SU-DHL-6 (cell line): ENCODE measurements around the gene SUPT6H.

Experiments used
- H2AFZ ChIP-seq: fragments of 200-600 bp; sonication (generic); 2 replicates; pipeline ENCODE4 v1.6.1; 2014; ENCODE audit warnings: low read depth, mild to moderate bottlenecking, moderate library complexity, mixed read lengths, antibody characterized with exemption, low read length; ENCODE audit not compliant: severe bottlenecking
- H3F3A ChIP-seq: fragments of 200-600 bp; shearing (Covaris generic); 2 replicates; pipeline ENCODE4 v1.6.0; 2016; ENCODE audit warnings: antibody characterized with exemption, mild to moderate bottlenecking; ENCODE audit not compliant: insufficient read depth
- H3K27ac ChIP-seq: fragments of 200-600 bp; sonication (generic); 2 replicates; pipeline ENCODE4 v1.5.1; 2016; ENCODE audit warnings: low read depth, mild to moderate bottlenecking, low read length, moderate library complexity, mixed read lengths
- H3K27me3 ChIP-seq: fragments of 200-600 bp; sonication (generic), shearing (Covaris generic); 2 replicates; pipeline ENCODE4 v1.6.0; 2014; ENCODE audit warnings: mild to moderate bottlenecking, low read length
- H3K36me3 ChIP-seq: fragments of 200-600 bp; sonication (generic); 2 replicates; pipeline ENCODE4 v1.6.1; 2014; ENCODE audit warnings: mild to moderate bottlenecking, low read length, mixed read lengths
- H3K4me2 ChIP-seq: fragments of 300-600, 200-600 bp; shearing (Covaris generic), sonication (generic); 2 replicates; pipeline ENCODE4 v1.6.0; 2014; ENCODE audit warnings: low read length, low read depth, mild to moderate bottlenecking; ENCODE audit not compliant: poor library complexity, severe bottlenecking
- H3K4me3 ChIP-seq: fragments of 200-600 bp; sonication (generic); 2 replicates; pipeline ENCODE4 v1.5.1; 2014; ENCODE audit warnings: antibody characterized with exemption, low read length, mild to moderate bottlenecking, mixed read lengths; ENCODE audit not compliant: insufficient read depth, poor library complexity, severe bottlenecking
- H3K79me2 ChIP-seq: fragments of 200-600 bp; sonication (generic); 2 replicates; pipeline ENCODE4 v1.6.1; 2014; ENCODE audit warnings: mild to moderate bottlenecking, low read length, moderate library complexity; ENCODE audit not compliant: insufficient read depth
- H3K9ac ChIP-seq: fragments of 200-600 bp; sonication (generic); 2 replicates; pipeline ENCODE4 v1.7.0; 2014; ENCODE audit warnings: mild to moderate bottlenecking, low read length
- H3K9me2 ChIP-seq: fragments of 200-600 bp; sonication (generic); replicated peaks from 2 replicates; pipeline ENCODE4 v1.6.1; 2014; ENCODE audit warnings: low read length; ENCODE audit not compliant: insufficient read depth
- H3K9me3 ChIP-seq: fragments of 200-600 bp; sonication (generic); 2 replicates; pipeline ENCODE4 v1.6.1; 2014; ENCODE audit warnings: low read length, mixed read lengths; ENCODE audit not compliant: insufficient read depth
- H4K20me1 ChIP-seq: fragments of 200-600 bp; sonication (generic); 2 replicates; pipeline ENCODE4 v1.6.1; 2014; ENCODE audit warnings: low read depth, mild to moderate bottlenecking, antibody characterized with exemption, low read length, moderate library complexity, mixed read lengths
- CTCF ChIP-seq: fragments of 200-600 bp; sonication (generic); IDR thresholded peaks from one replicate; pipeline ENCODE4 v1.5.1; 2017; ENCODE audit warnings: antibody characterized with exemption, mild to moderate bottlenecking, low read length, moderate library complexity; ENCODE audit not compliant: insufficient read depth, poor library complexity, severe bottlenecking
- EZH2phosphoT487 ChIP-seq: fragments of 200-600 bp; sonication (generic), shearing (Covaris generic); conservative IDR thresholded peaks from 2 replicates; pipeline ENCODE4 v1.6.1; 2018; ENCODE audit warnings: mild to moderate bottlenecking, antibody characterized with exemption, low read length, moderate library complexity, mixed read lengths

The SUPT6H gene

GRCh38 chr17:28712032-28712704 is 50.2 kb downstream of the SUPT6H start:
- Histone ChIP-seq H3K27ac (peak overlapping the region; percentile 47; the same call in 1 of the 2 replicates), H3K9ac (peak overlapping the region; percentile 69), H3K4me3 (peak overlapping the region; percentile 70), H3K9me2 (no peaks in the 10 kb centered on the region), H2AFZ (peak overlapping the region; percentile 88), H4K20me1 (no peaks in the 10 kb centered on the region), H3F3A (peaks cover 9% of the 10 kb centered on the region), H3K79me2 (no peaks in the 10 kb centered on the region), H3K4me2 (peak overlapping the region; percentile 90), H3K27me3 (no peaks in the 10 kb centered on the region), H3K9me3 (no peaks in the 10 kb centered on the region), H3K36me3 (no peaks in the 10 kb centered on the region)
- TF ChIP-seq EZH2phosphoT487, result no peak
- no peak for TF ChIP-seq CTCF

- no peaks in the 10 kb centered on the region for H3K27me3 ChIP-seq
- H3F3A ChIP-seq, result peaks cover 9% of the 10 kb centered on the region; the same call in 1 of the 2 replicates
- no peak overlapping the region for H3K27ac ChIP-seq
- H3K9ac ChIP-seq, result peak overlapping the region; percentile 69; the same call in 1 of the 2 replicates
- no peak overlapping the region for H3K4me2 ChIP-seq
- TF ChIP-seq CTCF, result no peak
- TF ChIP-seq EZH2phosphoT487, result no peak
- H2AFZ ChIP-seq, result peak overlapping the region; percentile 88
- H3K79me2 ChIP-seq, result no peaks in the 10 kb centered on the region
- H4K20me1 ChIP-seq, result no peaks in the 10 kb centered on the region
- H3K9me3 ChIP-seq, result no peaks in the 10 kb centered on the region
- no peaks in the 10 kb centered on the region for H3K36me3 ChIP-seq
- H3K9me2 ChIP-seq, result no peaks in the 10 kb centered on the region
- no peak overlapping the region for H3K4me3 ChIP-seq
Measured at GRCh38 chr17:28712705-28713415, 50.9 kb downstream of the SUPT6H start.

GRCh38 chr17:28714281-28714680 is 52.3 kb downstream of the SUPT6H start:
- no peak overlapping the region for H2AFZ ChIP-seq
- H3K9me2 ChIP-seq, result no peaks in the 10 kb centered on the region
- H3K27me3 ChIP-seq, result no peaks in the 10 kb centered on the region
- H3K79me2 ChIP-seq, result no peaks in the 10 kb centered on the region
- H3K9ac ChIP-seq, result no peak overlapping the region
- H3K4me2 ChIP-seq, result no peak overlapping the region
- H4K20me1 ChIP-seq, result no peaks in the 10 kb centered on the region
- TF ChIP-seq CTCF (no peak), EZH2phosphoT487 (no peak)
- H3K9me3 ChIP-seq, result no peaks in the 10 kb centered on the region
- no peaks in the 10 kb centered on the region for H3K36me3 ChIP-seq
- H3F3A ChIP-seq, result peaks cover 9% of the 10 kb centered on the region; the same call in 1 of the 2 replicates
- no peak overlapping the region for H3K27ac ChIP-seq
- no peak overlapping the region for H3K4me3 ChIP-seq
